ENCODE measurements around the gene SHANK2. TPM values are rescaled to one million over a fixed set of nuclear protein-coding genes. Genes with fewer than 3 reads are reported as not detected.

Gene SHANK2
- total and polyA plus RNA-seq, 2 experiments from 2014 or later = 0.83 TPM; not detected in 1

DNA sequence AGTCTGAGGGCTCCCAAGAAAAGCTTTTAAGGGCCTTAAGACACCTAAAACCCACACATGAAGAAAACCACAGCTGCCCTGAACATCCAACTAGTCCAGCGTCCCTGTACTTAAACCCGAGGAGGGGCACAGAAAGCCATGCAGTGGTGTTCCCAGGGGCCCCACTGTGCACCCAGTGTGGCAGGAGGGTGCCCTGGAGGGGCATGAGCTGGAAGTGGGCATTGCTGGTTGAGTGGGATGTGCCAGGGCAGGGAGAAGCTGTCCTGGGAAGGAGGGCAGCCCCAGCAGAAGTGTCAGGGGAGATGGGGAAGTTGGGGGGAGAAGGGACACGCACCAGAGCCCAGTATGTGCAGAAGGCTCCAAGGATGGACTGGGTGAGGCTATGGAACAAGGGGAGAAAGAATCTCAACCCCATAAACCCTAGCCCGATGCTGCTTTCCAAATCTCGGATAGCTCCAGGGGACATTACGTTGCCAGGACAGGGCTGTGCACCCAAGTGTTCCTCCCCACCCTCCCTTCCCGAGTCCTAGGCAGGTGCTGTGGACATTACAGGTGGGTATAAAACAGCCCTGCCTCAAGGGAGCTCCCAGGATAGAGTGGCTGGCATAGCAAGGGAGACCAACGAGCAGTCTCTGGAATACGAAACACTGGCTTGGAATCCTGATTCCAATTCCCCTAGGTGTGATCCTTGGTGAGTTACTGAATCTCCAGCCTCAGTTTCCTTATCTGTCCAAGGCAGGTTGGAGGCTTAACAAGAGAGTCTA, 44.2 kb downstream of the SHANK2 start:
- no peaks in the 10 kb centered on the region for H3K4me1 ChIP-seq (ENCODE audit: low read depth)
- H3K27me3 ChIP-seq = no peaks in the 10 kb centered on the region
- no peak overlapping the region for H3K27ac ChIP-seq
- no peak for DNase-seq (ENCODE audit: low read depth in 1 of 2, low spot score in 1 of 2)
- H3K4me3 ChIP-seq = no peak overlapping the region
- no peak for TF ChIP-seq CTCF (IDR thresholded peaks at IDR 0.05; ENCODE audit: low read depth, low read length)
- no peaks in the 10 kb centered on the region for H3K9me3 ChIP-seq (ENCODE audit: low read depth)
- no peaks in the 10 kb centered on the region for H3K36me3 ChIP-seq

- Histone ChIP-seq H3K9me3 (ENCODE audit: low read depth) (no peaks in the 10 kb centered on the region), H3K4me1 (ENCODE audit: low read depth) (no peaks in the 10 kb centered on the region), H3K4me3 (no peak overlapping the region), H3K27ac (no peak overlapping the region), H3K27me3 (no peaks in the 10 kb centered on the region), H3K36me3 (no peaks in the 10 kb centered on the region)
- no peak for TF ChIP-seq CTCF (IDR thresholded peaks at IDR 0.05; ENCODE audit: low read depth, low read length)
- no peak for DNase-seq (ENCODE audit: low read depth in 1 of 2, low spot score in 1 of 2)
These were observed 44.8 kb downstream of the SHANK2 start for GRCh38 chr11:71207563-71207962.

- DNase-seq (ENCODE audit: low read depth in 1 of 2, low spot score in 1 of 2) = peak in 1 of 2 donors; percentile 54
- TF ChIP-seq CTCF (IDR thresholded peaks at IDR 0.05; ENCODE audit: low read depth, low read length) = no peak
- H3K4me3 ChIP-seq = no peak overlapping the region
- no peak overlapping the region for H3K27ac ChIP-seq
- H3K9me3 ChIP-seq (ENCODE audit: low read depth) = no peaks in the 10 kb centered on the region
- no peaks in the 10 kb centered on the region for H3K36me3 ChIP-seq
- no peaks in the 10 kb centered on the region for H3K4me1 ChIP-seq (ENCODE audit: low read depth)
- no peaks in the 10 kb centered on the region for H3K27me3 ChIP-seq
These were observed 46.2 kb downstream of the SHANK2 start for GRCh38 chr11:71206186-71206585.

DNA sequence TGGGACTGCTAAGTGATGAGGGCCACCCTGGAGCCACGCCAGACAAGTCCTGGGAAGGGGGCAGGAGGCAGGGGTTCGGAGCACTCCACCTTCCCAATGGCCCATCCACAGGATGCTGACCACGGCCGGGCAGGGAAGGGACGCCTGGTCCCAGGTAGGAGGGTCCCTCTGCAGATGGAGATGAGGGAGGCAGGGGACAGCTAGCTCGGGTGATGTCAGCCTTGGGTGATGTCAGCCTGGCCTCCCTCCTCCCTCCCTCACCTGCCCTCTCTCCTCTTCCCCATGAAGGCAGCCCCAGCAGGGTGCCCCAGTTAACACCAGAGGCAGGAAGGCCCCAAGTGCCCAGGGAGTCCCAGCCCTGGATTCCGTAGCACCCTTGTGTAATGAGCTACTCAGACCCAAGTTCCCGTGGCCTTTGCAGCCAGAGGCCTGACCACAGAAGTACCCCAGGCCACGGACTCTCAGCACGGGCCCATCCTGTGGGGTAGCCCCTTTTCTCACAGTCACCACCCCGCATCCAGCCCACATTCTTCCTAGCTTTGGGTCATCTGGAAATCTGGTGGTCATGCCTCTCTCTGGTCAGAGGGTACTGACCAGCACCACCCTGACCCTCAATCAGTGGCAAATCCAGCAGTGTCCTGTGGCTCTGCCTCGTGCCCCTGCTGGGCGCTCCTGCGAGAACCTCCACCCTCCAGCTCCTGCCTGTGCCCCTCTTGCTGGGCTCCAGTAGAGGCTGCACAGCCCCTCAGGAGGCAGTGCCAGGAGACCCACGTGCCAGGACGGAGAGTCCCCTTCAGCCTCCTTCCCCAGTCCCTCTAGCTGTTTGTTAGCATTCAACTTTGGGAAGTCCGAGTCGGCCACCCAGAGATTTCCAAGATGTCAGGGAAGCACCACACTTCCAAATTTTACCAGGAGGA, 47.4 kb downstream of the SHANK2 start:
- TF ChIP-seq CTCF (IDR thresholded peaks at IDR 0.05; ENCODE audit: low read depth, low read length) = no peak
- Histone ChIP-seq H3K4me3 (no peak overlapping the region), H3K9me3 (ENCODE audit: low read depth) (no peaks in the 10 kb centered on the region), H3K27ac (no peak overlapping the region), H3K27me3 (no peaks in the 10 kb centered on the region), H3K4me1 (ENCODE audit: low read depth) (no peaks in the 10 kb centered on the region), H3K36me3 (no peaks in the 10 kb centered on the region)
- no peak for DNase-seq (ENCODE audit: low read depth in 1 of 2, low spot score in 1 of 2)

GRCh38 chr11:71204294-71204693, 48.1 kb downstream of the SHANK2 start:
- no peak overlapping the region for H3K27ac ChIP-seq
- H3K4me3 ChIP-seq = no peak overlapping the region
- no peaks in the 10 kb centered on the region for H3K36me3 ChIP-seq
- no peaks in the 10 kb centered on the region for H3K9me3 ChIP-seq (ENCODE audit: low read depth)
- no peaks in the 10 kb centered on the region for H3K4me1 ChIP-seq (ENCODE audit: low read depth)
- H3K27me3 ChIP-seq = no peaks in the 10 kb centered on the region
- DNase-seq (ENCODE audit: low read depth in 1 of 2, low spot score in 1 of 2) = no peak
- TF ChIP-seq CTCF (IDR thresholded peaks at IDR 0.05; ENCODE audit: low read depth, low read length) = no peak
